Activated T-helper 9 cell treated with anti-CD3 and anti-CD28 coated beads, Interleukin-2, amount 50 U/mL, for 16 hours (primary cell): ENCODE measurements around the gene ITCH.
"Not testable (repeated sequence)": the region's sequence is repeated elsewhere in the genome, so short reads cannot be mapped to it uniquely, and the experiment has no call there.

ENCODE experiments used
- DNase-seq: peaks from one replicate; pipeline ENCODE4 v3.0.0-alpha.2; 2020; ENCODE audit warnings: low read depth

ITCH gene

DNA sequence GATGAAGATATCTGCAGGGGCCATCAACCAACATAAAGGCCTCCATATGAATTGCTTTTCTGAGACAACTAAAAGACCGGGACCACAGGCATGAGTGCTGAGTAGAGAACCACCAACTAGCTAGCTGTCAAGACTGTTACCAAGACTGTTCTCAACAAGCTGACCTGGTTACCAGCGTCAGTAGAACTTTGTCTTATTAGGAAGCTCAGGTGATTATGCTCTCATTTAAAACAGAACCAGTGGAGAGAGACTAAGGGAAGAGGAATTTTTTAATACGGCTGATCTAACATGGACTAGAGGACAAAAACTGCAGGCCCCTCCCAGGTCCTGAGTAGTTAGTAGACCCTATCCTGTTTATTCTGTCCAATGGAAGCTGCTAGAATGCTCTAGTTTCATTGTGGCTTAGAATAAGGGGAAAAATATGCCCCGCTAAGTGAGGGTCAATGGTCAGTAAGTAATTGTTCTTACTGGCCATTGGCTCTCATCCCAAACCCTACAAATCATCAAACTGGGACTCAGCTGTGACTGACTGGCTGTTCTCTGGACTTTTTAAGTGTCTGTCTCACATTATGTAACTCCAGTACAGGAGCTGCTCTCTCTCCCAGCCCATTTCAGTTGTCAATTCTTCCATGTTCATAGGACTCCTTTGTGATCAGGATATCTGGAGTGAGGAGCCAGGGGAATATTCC, 149.3 kb downstream of the ITCH start:
- DNase-seq = no peak

DNA sequence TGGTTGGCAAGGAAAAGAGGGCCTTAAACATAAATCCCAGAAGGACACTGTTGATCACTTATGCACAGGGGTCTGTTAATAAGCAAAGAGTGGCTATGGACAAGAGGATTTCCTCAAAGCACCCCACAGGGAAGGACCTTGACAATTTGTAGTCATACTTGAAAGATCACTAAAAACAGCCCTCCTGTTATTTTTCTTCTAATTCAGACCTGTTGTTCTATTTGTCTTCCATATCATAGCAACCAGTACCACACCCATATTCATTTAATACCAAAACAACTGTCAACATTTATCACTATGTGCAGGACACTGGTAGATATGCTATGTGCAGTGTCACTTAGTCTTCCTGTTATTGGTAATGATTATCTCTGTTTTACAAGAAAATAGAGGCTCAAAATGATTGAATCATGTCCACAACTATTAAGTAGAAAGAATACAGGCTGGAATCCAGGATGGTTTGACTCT, 149.9 kb downstream of the ITCH start:
- DNase-seq = no peak

DNA sequence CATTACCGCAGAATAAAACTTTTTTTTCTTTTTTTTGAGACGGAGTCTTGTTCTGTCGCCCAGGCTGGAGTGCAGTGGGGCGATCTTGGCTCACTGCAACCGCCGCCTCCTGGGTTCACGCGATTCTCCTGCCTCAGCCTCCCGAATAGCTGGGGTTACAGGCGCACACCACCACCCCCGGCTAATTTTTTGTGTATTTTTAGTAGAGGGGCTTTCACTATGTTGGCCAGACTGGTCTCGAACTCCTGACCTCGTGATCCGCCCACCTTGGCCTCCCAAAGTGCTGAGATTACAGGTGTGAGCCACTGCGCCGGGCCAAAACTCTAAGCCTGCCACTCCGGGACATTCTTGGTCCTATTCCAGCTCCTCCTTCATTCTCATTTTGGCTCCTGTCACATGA, 151.0 kb downstream of the ITCH start:
- not testable (repeated sequence) for DNase-seq

DNA sequence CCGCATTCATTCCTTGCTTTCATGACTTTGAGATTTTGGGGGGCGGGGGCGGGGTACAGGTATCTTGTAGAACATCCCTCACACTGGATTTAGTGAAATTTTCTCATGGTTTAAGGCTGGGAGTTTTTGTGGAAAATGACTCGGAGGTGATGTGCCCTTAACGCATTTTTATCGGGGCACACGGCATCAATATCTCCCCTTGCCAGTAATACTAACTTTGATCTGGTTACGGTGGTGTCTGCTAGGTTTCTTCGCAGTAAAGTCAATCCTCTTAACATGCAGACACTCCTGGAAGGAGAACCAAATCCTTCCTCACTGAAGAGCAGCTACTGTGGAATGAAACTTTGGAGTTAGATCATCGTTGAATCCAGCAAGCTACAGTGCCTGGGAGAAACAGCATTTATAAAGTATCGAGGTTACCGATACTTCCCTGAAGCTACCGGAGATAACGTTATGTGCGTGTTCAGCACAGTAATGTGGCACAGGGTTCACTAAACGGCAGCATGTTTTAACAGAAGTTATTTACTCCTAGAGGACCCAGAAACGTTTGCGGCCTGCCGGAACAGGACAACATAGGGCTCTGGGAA, 151.9 kb downstream of the ITCH start:
- no peak for DNase-seq

DNA sequence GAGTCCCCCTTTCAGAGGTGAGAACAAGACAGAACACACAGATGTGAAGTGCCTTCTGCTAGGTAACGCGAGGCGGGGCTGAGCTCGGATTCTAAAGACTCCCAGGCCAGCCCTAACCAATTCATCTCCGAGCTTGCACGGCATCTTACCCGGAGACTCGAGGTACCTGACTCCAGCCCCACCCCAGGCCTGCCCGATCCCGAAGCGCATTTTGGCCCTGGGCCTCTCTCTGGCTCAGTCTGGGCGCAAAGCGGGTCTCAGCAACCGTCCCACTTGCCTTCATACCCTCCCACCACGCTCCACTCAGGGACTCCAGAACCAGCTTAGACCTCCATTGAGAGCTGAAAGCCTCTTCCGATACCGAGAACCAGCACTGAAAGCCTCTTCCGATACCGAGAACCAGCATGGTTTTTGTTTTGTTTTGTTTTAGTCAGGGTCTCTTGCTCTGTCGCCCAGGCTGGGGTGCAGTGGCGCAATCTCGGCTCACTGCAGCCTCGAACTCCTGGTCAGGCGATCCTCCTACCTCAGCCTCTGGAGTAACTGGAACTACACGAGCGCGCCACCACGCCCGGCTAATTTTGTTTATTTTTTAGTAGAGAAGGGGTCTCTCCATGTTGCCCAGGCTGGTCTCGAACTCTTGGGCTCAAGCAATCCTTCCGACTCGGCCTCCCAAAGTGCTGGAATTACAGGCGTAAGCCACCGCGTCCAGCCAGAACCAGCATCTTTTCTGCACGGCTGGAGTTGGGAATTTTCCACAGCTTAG, 152.6 kb downstream of the ITCH start:
- DNase-seq = peak; percentile 58

DNA sequence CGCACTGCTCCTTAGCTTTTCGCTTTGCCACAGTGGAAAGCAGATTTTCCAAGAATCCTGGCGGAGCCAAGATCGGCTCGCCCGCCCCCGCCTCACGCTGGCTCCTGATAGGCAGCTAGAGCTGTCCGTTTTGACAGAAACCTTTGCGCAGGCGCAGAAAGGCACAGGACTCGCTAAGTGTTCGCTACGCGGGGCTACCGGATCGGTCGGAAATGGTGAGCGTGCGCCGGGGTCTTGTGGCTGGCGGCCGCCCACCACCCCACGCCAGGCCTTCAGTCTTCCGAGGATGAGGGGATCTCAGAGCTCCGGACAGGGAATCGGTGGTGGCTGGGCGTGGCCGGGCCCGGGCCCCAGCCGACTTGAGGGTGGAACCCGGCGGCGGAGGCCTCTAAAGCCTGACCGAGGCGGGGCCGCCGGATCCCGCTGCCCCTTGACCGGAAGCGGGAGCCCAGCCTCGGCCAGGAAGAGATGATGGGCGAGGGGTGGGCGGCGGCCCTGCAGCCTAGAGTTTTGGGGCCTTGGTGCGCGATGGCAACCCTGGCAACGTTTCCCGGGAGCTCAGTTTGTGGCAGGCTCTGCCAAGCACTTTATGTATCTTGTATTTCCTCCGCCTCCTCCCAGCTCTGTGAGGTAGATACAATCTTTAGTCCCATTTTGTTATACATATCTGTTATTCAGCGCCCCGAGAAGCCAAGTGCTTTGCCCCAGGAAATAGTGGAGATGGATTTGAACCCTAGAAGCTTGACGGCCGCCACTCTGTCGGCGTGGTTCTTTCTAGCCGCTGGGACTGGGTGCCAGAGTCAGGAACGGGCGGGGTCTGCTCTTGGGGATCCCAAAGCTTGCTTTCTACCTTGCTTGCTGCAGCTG, 153.4 kb downstream of the ITCH start, which contains the start of gene DYNLRB1:
Gene DYNLRB1 (plus strand): TSS at position 176 of the 867 bp plus-strand sequence. CDS start 37 bp downstream, at position 213.
- DNase-seq = peak; percentile 88

DNA sequence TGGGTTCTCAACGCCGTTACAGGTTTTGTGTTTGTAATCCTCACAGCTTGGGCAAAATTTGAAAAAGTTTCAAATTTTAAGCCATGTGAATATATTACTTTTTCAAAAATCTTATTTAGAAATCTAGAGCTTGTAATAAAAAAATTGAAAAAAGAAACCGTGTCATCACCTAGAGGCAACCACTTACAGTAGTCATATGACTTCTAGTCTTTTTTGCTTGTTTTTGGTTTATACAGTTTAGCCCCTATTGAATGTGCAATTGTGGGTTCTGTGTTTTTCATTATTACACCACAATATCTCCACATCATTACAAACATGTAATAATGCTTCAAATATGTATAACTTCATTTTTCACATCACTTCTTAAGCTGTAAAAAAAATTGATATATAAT, 154.0 kb downstream of the ITCH start:
- no peak for DNase-seq

DNA sequence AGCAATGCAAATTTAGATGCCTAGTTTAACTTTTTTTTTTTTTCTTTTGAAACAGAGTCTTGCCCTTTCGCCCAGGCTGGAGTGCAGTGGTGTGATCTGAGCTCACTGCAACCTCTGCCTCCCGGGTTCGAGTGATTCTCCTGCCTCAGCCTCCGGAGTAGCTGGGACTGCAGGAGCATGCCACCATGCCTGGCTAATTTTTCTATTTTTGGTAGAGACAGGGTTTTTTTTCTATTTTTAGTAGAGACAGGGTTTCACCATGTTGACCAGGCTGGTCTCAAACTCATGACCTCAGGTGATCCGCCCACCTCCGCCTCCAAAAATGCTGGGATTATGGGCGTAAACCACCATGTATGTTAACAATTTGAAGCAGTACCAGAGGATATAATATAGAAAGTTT, 155.8 kb downstream of the ITCH start:
- DNase-seq = not testable (repeated sequence)

DNA sequence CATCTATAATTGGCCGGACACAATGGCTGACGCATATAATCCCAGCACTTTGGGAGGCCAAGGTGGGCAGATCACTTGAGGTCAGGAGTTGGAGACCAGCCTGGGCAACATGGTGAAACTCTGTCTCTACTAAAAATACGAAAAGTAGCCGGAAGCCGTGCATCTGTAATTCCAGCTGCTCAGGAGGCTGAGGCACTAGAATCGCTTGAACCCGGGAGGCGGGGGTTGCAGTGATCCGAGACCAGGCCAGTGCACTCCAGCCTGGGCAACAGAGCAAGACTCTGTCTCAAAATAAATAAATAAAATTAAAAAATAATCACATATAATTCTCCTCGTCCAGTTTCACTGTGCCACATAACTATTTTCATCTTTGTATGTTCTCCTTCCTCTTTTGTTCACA, 156.8 kb downstream of the ITCH start:
- not testable (repeated sequence) for DNase-seq

DNA sequence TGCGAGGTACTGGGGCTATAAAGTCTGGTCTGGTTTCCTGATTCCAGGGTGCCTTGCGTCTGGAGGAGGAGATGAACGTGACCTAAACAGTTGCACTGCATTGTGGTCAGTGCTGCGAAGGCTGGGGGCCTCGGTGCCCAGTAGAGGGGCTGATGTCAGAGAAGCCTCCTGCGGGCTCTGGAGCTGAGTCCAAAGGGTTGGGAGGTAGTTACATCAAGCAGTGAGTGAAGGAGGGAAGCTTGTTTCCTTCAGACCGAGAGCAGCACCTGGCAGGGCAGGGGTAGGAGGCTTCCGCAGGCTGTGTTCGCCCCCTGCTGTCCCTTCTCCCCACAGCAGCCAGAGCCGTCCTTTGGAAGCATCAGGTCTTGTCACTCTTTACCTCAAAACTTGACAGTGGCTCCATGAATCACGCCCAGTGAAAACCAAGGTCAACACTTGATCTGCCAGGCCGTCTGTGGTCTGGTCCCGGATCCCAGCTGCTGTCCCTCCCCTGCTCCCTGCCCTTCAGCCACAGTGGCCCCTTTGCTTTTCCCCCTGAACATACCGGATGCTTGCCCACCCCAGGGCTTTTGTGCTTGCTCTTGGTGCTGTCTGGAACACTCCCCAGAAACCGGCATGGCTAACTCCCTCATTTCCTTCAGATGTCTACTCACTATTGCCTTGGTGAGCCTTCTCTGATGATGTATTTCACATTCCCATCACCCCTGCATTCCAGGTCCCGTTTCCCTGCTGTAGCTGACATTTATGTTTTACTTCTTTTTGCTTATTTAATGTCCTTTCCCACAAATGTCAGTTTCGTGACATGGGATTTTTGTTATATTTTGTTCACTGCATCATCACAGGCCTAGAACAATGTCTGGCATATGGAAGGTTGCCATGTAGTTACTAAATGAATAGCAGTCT, 160.1 kb downstream of the ITCH start:
- peak; percentile 21 for DNase-seq

DNA sequence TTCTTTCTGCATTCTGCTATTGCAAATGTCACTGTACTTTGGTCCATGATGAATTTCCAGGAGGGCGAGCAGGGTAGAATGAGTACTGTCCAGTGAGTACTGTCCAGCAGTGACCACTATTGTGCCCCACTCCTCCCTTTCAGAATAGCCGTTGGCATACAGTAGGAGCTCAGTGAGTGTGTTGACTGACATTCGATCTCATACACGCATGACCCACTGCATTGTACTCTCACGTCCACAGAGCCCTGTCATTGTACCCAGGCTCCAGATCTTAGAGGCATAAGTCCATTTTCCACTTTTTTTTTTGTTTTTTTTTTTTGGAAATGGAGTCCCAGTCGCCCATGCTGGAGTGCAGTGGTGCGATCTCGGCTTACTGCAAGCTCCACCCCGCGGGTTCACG, 161.4 kb downstream of the ITCH start:
- no peak for DNase-seq

DNA sequence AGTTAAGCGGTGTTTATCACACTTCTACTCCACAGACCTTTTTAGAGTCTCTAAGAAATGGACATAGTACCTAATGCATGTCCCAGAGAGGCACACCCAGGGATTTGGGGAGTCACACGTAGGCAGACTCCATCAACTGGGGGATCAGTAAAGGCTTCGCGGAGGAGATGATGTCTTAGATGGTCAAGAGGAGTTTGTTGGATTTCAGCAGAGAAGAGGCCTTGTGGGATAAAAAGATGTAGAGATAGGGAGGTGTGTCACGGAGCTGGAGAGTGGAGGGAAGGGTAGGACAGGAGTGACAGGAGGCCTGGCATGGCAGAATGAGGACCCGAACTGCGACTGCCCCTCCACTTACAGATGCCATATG, 162.3 kb downstream of the ITCH start:
- no peak for DNase-seq

DNA sequence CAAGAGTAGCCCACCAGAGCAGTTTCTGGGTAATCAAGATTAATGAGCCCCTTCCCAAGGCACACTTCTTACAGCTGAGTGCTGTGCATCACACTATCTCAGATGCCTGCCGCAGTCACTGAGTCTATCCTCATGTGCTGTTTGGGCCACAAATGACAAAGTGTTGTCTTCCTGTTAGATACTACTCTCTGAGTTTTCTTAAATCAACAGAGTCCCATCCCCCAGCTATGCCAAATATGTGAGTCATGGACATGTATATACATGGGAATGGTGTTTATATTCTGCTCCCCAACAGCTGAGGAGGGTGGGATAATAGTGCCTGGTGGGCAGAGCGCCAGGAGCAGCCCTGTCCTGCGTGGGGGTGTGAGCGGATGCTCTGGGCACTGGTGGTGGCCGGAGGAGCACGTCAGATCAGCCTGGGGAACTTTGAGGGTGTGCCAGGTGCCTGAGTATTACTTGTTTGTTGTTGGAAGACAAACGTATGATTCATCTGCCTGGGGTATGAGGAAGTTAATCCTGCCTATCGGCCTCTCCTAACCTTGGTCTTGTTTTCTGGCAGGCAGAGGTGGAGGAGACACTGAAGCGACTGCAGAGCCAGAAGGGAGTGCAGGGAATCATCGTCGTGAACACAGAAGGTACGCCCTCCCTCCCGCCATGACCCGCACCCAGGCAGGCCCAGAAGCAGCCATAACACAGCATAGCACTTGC, 162.8 kb downstream of the ITCH start:
- DNase-seq = no peak

DNA sequence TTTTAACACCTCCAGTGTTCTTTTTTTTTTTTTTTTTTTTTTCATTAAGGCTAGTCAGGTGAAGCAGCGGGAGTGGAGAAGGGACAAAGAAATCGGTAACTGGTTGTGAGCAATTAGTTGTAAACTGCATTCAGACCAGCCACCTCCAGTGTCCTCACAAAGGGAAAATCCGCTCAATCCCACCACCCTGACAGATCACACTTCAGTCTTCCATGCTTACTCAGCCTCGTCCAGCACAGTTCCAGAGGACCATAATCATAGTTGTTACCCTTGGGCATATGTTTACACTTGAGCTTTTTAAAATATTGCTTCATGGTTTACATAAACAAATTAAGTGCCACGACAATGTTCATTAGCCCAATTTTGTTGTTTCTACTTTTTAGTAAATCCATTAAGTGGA, 163.4 kb downstream of the ITCH start:
- no peak for DNase-seq

DNA sequence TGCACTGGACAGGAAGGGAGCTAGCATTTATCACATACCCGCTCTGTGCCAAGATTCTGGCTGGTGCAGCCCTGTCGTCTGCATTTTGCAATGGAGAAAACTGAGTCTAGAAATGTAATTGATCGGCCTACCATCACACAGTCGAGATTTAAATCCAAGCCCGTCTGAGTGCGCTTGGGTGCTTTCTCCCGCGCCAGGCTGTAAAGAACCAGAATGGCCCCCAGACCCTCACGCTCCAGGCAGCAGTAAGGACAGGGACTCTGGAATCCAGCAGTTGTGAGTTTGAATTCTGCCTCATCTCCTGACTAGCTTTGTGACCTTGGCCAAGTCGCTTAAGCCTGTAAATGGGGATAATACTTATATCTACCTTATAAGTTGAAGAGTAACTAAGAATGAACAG, 163.9 kb downstream of the ITCH start:
- no peak for DNase-seq

DNA sequence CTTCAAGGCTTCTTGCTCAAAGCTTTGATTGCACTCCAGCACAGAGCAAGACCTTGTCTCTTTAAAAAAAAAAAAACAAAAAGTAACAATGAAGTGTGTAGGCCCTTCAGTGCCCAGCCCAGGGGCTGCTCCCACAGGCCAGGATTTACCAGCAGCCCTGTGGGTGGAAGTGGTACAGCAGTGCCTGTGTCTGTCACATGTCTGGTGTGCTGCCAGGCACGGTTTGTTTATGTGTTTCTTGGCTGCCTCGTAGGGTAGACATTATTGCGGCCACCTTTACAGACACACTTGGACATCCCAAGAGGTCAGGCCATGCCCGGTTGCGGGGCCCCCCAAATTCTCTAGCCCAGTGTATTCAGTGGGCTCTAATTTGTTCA, 165.8 kb downstream of the ITCH start:
- no peak for DNase-seq

DNA sequence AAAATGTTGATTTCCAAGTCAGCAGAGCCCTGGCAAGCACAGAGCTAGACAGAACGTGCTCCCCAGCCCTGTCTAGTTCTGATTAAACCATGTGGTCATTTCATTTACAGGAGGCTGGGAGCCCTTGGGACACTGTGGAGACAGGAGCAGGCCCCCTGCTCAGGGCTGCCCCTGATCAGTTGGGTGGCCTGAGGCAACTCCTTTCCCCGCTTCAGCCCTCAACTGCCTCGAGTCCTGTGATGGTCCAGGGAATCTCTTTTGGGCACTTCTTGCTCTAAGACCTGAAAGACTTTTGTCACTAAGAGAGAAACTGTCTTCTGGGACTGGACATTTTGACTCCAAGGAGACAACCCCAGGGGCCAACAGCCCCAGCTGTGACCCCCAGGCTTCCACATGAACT, 166.7 kb downstream of the ITCH start:
- DNase-seq = no peak

DNA sequence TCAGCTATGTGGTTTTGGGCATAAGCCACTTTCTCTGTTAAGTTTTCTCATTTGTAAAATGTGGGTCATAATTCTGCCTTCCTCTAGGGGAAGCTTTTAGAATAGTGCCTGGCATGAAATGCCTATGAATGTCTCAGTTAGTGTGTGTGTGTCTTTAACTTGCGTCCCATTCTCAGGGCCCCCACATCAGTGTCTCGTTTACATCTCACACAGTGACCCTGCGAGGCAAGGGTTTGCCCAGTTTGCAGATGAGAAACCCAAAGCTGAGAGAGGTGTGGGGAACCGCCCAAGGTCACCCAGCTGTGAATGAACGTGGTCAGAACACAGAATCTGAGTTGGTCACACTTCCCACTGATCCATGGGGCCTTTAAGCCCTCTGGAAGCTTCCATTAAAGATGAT, 167.3 kb downstream of the ITCH start:
- no peak for DNase-seq

DNA sequence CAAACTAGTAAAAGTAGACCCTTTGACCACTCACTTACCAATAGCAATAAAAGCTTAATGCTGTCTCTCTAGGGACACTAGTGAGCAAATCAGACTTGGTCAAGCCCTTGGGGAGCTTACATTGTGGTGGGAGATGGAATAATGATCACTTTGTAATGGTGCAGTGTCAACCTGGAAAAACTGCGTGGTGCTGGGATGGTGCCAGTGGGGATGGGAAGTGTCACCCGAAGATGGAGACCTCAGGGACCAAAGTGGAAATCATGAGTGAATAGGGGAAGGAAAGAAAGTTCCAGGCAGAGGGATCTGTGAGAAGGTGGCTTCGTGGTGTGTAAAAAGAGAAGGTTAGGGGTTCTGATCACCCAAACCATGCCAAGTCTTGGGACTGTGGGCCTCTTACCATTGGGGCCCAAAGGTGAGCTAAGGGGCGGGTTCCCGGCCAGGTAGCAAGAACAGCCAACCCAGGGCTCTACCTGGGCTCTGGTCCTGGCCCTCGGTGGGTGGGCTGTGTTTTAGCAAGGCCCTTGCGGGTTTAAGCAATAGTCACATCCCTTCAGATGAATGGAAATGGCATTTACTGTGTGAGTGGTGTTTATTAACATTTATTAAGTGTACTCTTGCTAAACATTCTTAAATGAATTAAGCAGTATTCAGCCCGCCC, 168.7 kb downstream of the ITCH start:
- DNase-seq = no peak

DNA sequence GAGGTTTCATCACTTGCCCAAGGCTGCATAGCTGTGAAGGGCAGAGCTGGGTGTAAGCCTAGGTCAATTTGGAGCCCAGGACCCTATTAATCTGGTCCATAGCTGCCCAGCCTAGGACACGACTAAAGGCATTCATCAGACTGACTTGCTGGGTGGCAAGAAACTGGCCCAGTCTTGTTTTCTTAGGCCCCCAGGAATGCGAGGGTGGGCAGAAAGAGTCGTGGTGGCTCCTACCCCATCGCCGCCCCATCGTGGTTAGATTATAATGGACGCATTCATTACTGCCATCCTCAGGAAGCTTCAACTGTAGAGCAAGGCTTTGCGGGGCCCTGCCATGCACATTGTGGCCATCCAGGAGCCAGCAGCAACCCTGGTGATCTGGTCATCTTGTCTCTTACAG, 169.2 kb downstream of the ITCH start:
- DNase-seq = no peak
